SK-MEL-5 (cell line): ENCODE results near the gene RPS3. TPM values are rescaled to one million over a fixed set of nuclear protein-coding genes. Genes with fewer than 3 reads are reported as not detected.
"Not testable (repeated sequence)": the region's sequence is repeated elsewhere in the genome, so short reads cannot be mapped to it uniquely, and the experiment has no call there.

ENCODE experiments used
- DNase-seq: peaks from one replicate; pipeline ENCODE4 v3.0.0-alpha.2; 2016; ENCODE audit warnings: low read depth, low spot score
- in situ Hi-C: cut with HindIII; loops from 2 replicates; pipeline ENCODE4 v1.10.0; 2016; ENCODE audit warnings: low sequenced_read_pairs, high pct_unique_total_duplicates, low pct_unique_long_range_greater_than_20kb
- total RNA-seq: library from RNA; depleted of rRNA; stranded (reverse); fragments of >200 nt; shearing (Covaris generic); gene quantifications from 2 replicates; pipeline ENCODE4 v1.2.3, GENCODE V29; 2014

Gene RPS3
- total RNA-seq, 1 experiment from 2014 or later, result 3,453 TPM

- in situ Hi-C loops, result no loop called here
- DNase-seq, result no peak
Measured at GRCh38 chr11:75402002-75402773, 2.9 kb downstream of the RPS3 start.

DNA sequence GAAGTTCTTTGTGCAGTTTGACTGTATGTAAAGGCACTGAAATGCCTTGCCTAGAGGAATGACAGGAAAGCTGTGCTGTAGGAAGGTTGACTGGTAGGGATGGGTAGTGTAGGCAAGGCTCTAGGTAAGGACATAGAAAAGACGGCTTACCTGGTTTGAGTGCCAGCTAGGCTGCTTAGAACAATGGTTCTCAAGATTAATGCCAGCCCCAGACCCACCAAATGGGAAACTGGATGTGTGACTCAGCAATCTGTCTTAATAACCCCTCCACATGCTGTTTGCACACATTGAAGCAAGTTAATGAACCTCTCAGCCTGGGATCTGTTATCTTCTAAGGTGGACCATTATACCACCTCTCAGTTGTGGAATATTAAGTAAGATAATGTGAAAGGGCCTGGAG, 3.7 kb downstream of the RPS3 start:
- no peak for DNase-seq
- in situ Hi-C loops, result no loop called here

GRCh38 chr11:75403983-75404658, 4.8 kb downstream of the RPS3 start:
- in situ Hi-C loops, result no loop called here
- no peak for DNase-seq

GRCh38 chr11:75406338-75406777, 7.0 kb downstream of the RPS3 start:
- DNase-seq, result no peak
- in situ Hi-C loops, result no loop called here

GRCh38 chr11:75408957-75409219, 9.6 kb downstream of the RPS3 start:
- DNase-seq, result no peak
- in situ Hi-C loops, result no loop called here

DNA sequence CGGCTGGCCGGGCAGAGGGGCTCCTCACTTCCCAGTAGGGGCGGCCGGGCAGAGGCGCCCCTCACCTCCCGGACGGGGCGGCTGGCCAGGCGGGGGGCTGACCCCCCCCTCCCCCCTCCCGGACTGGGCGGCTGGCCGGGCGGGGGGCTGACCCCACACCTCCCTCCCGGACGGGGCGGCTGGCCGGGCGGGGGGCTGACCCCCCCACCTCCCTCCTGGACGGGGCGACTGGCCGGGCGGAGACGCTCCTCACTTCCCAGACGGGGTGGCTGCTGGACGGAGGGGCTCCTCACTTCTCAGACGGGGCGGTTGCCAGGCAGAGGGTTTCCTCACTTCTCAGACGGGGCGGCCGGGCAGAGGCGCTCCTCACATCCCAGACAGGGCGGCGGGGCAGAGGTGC, 10.7 kb downstream of the RPS3 start:
- DNase-seq, in situ Hi-C loops: not testable (repeated sequence)

- in situ Hi-C loops, DNase-seq: not testable (repeated sequence)
Measured at GRCh38 chr11:75413146-75413545, 13.8 kb downstream of the RPS3 start.

GRCh38 chr11:75413864-75414263, 14.5 kb downstream of the RPS3 start:
- in situ Hi-C loops, result no loop called here
- no peak for DNase-seq

- no peak for DNase-seq
- in situ Hi-C loops, result no loop called here
Measured at GRCh38 chr11:75420224-75421034, 21.1 kb downstream of the RPS3 start.

GRCh38 chr11:75421035-75421602, 21.8 kb downstream of the RPS3 start:
- in situ Hi-C loops, result no loop called here
- DNase-seq, result no peak

GRCh38 chr11:75421902-75422247, 22.6 kb downstream of the RPS3 start:
- DNase-seq, result no peak
- in situ Hi-C loops, result no loop called here

GRCh38 chr11:75422248-75423231, 23.2 kb downstream of the RPS3 start:
- in situ Hi-C loops, result no loop called here
- no peak for DNase-seq

- DNase-seq, result no peak
- in situ Hi-C loops, result no loop called here
Measured at GRCh38 chr11:75423721-75424120, 24.4 kb downstream of the RPS3 start.

DNA sequence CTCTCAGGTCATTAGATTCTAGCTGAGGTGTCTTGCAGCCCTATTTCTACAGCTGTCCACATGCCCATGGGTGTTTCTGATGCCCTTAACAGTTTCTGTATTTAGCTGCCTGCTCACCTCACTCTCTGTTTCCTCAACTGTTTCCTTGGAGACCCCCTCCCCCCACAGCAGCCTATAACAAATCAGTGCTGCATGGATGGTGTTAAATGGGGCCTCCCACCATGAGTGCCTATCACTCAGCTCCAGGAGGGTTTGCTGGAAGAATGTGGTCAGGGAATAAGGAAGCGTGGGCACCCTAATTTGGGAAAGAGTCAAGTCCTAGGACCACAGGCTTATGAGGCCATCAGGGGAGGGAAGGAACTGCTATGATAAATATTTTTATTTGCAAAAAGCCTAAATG, 25.1 kb downstream of the RPS3 start:
- DNase-seq, result no peak
- in situ Hi-C loops, result no loop called here

DNA sequence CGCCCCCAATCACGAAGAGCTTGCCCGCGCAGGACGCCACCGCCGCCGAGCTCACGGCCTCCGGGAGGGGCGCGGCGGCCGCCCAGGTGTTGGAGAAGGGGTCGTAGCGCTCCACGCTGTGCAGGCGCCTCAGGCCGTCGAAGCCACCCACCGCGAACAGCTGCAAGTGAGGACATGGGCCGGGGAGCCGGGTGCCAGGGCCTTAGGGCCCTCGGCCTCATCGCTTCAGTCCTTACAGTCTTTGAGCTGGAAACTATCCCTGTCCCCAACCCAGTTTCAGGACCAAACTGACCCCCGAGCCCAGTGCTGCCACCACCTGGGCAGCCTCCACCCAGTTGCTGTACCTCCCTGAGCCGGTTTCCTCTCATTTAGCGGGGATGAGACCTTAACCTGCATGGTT, 26.1 kb downstream of the RPS3 start:
- in situ Hi-C loops, result no loop called here
- no peak for DNase-seq

DNA sequence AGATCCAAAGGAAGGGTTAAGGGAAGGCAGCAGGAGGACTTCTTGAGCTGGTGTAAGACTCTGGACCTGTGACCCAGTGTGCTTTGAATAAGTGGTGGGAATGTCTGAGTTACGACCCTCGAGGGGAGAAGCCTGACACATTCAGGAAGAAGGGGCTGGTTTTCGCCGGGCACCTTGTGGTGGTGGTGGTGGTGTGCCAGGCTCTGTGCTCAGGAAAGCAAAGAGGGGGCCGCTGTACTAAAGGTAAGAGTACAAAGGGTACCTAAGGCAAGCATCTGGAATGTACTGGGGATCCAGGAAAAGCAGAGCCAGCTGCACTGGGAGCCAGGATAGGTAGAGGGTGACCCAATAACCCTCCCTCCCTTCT, 27.4 kb downstream of the RPS3 start:
- DNase-seq, result no peak
- in situ Hi-C loops, result no loop called here

DNA sequence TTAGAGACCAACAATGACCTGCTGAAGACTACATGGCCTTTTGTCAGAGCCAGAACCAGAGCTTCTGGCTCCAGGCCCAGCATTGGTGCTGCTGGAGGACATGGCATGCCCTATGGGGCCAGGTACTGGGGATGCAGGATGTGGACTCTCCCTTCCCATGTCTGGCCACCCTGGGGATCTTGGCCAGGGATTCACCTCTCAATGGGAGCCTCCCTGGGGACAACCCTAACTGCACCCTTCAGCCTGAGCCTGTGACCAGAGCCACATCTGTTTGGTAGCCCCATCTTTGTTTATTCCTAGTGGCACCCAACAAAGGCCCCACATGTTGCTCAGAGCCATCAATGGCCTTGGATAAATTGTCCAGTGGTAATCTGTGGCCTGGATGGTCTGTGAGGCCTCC, 27.9 kb downstream of the RPS3 start:
- in situ Hi-C loops, result no loop called here
- DNase-seq, result no peak
